ENCODE data around the gene INPP5A.
"Not testable (repeated sequence)": the region's sequence is repeated elsewhere in the genome, so short reads cannot be mapped to it uniquely, and the experiment has no call there.

Gene INPP5A

GRCh38 chr10:132583456-132583855, 45.9 kb downstream of the INPP5A start:
- DNase-seq = no peak

- no peak for DNase-seq
These were observed 46.5 kb downstream of the INPP5A start for GRCh38 chr10:132584081-132584480.

DNA sequence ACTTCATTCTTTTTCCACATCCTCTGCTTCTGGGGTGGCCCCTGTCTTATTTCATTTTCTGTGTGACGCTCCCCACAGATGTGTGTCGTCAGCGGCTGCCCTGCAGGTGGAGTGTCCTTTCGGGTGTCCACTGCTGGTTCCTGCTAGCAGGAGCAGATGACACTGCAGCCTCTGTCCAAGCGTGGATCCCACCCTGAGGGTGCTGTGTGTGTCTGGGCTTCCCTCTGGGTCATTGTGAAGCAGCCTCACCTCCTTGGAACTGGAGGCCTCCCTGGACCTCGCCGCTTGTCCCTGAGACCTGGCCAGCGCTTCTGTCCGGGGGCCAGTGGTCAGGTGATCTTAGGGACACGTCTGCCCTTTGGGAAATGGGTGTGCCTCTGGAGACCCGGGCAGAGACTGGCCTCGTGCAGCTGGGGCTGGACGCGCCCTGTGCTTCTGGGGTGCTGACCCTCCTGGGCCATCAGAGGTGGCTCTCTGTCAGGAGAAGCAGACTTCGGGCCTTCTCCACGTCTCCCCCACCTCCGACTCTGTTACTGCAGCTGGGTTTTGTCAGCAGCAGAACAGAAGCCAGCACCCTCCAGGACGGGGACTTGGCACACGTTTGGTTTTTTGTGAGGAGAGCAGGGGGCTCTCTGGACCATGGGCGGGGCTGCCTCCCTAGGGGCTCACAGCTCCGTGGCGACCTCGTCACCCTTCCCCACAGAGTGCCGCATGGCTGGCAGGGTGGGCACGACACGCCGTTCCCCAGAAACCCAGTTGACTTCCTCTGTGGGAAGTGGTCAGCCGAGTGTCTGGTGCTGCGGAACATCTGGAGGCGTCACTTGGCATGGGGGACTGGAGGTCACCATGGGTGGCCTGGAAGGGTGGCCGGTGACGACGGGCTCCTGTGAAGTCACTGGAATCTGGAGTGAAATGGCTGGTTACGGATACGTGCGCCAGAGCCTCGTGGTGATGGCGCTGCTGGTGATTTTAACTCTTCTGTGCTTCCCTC, 48.4 kb downstream of the INPP5A start:
- DNase-seq = no peak

DNA sequence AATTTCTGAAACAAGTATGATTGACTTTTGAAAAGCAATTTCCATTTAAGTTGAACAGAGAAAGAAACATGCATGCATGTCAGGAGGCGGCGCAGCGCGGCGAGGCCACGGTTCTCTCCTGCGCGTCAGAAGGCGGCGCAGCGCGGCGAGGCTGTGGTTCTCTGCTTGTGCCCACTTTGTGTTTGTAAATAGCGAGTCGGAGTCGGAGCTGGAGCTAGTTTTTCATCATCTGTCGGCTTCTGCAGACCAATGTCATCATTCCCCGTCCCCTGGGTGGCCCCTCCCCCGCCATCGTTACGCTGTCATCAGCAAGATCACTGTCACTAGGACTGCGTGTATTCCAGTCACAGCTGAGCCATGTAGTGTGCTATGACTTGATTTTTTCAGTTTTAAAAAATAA, 49.2 kb downstream of the INPP5A start:
- DNase-seq = no peak

GRCh38 chr10:132587175-132587574, 49.6 kb downstream of the INPP5A start:
- no peak for DNase-seq

DNA sequence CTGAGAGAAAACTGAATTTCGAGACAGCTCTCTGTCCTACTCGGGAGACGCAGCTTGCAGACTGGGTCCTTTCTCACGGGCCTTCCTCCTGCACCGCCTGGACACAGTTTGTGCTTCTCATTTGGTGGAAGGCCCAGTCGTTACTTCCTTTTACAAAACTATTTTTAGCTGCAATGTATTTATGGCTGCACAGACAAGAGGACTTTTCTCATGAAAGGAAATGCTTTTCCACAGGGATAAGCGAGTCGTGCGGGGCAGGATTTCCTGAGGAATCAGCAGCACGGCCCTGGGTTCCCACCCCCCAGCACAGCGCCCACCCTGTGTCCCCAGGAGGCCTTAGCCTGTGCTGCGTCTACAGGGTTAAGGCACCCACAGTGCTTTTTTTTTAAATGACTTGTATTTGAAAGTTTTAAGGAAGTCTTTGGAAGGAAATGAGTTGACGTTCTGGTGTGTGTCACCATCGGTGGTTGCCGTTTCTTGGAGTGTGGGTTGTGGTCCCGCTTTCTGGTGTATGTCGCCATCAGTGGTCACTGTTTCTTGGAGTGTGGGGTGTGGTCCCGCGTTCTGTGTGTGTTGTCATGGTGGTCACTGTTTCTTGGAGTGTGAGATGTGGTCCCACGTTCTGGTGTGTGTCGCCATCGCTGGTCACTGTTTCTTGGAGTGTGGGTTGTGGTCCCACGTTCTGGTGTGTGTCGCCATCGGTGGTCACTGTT, 50.9 kb downstream of the INPP5A start:
- no peak for DNase-seq

- DNase-seq = no peak
These were observed 51.4 kb downstream of the INPP5A start for GRCh38 chr10:132589015-132589414.

DNA sequence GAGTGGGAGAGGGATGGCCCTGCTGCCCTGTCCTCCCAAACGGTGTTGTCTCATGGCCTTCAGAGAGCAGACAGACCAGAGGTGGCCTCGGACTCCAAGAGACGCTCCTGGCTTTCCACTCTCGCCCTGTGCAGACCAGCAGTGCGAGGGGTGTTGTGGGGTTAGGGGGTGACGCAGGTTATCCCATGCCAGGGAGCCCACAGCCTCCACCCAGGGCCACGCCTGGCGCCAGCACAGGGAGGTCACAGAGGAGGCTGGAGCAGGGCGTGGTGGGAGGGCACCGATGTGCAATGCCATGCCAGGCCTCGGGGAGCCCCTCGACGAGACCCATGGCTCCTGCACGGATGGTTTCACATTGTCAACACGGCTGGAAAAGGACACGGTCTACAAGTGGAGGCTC, 52.1 kb downstream of the INPP5A start:
- DNase-seq = no peak

DNA sequence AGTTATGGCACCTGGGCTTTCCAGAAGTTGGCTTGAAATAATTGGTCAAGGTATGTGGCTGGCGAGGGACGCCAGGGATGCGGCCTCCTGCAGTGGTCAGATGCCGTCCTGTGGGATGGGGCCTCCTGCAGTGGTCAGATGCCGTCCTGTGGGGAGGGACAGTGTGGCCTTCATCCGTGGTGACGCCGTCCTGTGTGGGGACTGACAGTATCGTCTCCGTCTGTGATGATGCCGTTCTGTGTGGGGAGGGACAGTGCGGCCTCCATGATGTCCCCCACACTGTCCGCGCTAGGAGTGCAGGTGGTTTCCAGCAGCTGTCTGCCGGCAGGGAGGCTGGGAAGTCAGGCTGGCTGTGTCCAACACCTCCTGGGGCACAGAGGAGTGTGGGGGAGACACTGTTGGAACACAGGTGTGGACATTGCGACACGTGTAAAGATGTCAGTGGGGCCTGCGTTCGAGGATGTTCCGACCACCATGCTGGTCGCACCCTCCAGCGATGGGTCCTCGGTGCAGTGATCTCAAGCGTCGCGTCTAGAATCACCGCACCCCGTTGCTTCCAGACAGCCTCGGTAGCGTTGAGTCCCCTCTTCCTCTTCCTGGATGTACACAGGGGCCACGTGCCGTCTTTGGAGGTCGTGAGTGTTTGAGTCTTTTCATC, 52.6 kb downstream of the INPP5A start:
- no peak for DNase-seq

DNA sequence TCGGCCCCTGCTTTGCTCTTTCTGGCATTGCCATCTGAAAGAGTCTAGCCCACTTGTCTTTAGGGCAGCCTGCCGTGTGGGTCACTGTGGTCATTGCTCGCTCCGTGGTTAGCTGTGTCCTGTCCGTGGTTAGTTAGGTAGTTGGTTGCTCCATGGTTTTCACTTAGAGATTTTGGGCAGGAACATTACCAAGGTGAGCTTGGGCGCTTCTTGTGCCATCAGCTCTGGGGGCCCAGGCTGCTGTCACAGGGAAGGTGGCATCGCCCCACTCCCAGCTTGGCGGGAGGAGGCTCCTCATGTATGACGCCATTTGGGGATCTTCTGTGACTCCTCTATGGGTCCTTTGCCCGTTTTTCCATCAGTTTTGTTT, 53.1 kb downstream of the INPP5A start:
- DNase-seq = no peak

- no peak for DNase-seq
These were observed 53.8 kb downstream of the INPP5A start for GRCh38 chr10:132591166-132591971.

GRCh38 chr10:132592790-132593383, 55.3 kb downstream of the INPP5A start:
- no peak for DNase-seq

DNA sequence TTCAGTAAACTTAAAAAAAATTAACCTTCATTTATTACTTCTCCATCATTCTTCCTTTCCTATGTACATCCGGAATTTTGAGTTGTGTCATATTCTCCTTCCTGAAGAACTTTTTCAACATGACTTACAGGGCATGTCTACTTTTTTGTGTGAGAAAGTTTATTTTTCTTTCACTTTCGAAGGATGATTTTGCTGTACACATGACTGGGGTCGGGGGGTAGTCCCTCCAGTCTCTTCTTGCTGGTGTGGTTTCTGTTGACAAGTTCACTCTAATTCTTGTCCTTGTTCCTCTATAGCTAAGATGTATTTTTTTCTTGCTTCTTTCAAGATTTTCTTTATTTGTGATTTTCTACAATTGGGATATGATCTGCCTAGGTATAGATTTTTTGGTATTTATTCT, 55.8 kb downstream of the INPP5A start:
- DNase-seq = no peak

GRCh38 chr10:132593900-132594876, 56.6 kb downstream of the INPP5A start:
- DNase-seq = no peak

- DNase-seq = no peak
These were observed 57.4 kb downstream of the INPP5A start for GRCh38 chr10:132595021-132595420.

GRCh38 chr10:132595854-132596253, 58.3 kb downstream of the INPP5A start:
- no peak for DNase-seq

- DNase-seq = no peak
These were observed 59.2 kb downstream of the INPP5A start for GRCh38 chr10:132596742-132597279.

GRCh38 chr10:132597654-132598053, 60.1 kb downstream of the INPP5A start:
- DNase-seq = no peak

DNA sequence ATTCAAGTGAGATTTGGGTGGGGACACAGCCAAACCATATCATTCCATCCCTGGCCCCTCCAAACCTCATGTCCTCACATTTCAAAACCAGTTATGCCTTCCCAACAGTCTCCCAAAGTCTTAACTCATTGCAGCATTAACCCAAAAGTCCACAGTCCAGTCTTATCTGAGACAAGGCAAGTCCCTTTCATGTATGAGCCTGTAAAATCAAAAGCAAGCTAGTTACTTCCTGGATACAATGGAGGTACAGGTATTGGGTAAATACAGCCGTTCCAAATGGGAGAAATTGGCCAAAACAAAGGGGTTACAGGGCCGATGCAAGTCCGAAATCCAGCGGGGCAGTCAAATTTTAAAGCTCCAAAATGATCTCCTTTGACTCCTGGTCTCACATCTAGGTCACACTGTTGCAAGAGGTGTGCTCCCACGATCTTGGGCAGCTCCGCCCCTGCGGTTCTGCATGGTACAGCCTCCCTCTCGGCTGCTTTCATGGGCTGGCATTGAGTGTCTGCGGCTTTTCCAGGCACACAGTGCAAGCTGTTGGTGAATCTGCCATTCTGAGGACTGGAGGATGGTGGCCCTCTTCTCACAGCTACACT, 61.5 kb downstream of the INPP5A start:
- not testable (repeated sequence) for DNase-seq

GRCh38 chr10:132599732-132600131, 62.1 kb downstream of the INPP5A start:
- no peak for DNase-seq
